HEK293 (cell line): ENCODE measurements around the gene RAE1.
A peak's percentile ranks its signal among the peaks of the same experiment; 100 is the strongest.

Source experiments
- CTCF ChIA-PET: fragments of 350-600 bp; formaldehyde crosslinking; extraction: SDS; loops from one replicate; lab custom pipeline; 2021; ENCODE audit warnings: antibody characterized with exemption; lab: Yijun Ruan, JAX
- POLR2A ChIA-PET: fragments of 300-600 bp; formaldehyde crosslinking; extraction: SDS; loops from one replicate; lab custom pipeline; 2020; ENCODE audit warnings: antibody characterized with exemption, inconsistent platforms; lab: Yijun Ruan, JAX
- H3K27ac ChIP-seq: fragments of 200-500 bp; sonication (Bioruptor generic); 2 replicates; pipeline ENCODE4 v1.5.1; 2014; ENCODE audit warnings: low read depth, low read length, control low read depth, inconsistent platforms; ENCODE audit errors: extremely low read depth
- H3K36me3 ChIP-seq, 2 experiments: fragments of 200-500 bp in 1 of 2; sonication (Bioruptor generic) in 1 of 2; 1 replicate in 1 of 2; 2 replicates in 1 of 2; pipeline ENCODE4 v1.5.1; 2014 to 2017; ENCODE audit warnings: inconsistent platforms in 2 of 2, low read length in 2 of 2; ENCODE audit not compliant: control insufficient read depth in 2 of 2, insufficient read depth in 1 of 2
- H3K4me1 ChIP-seq: fragments of 200-500 bp; sonication (Bioruptor generic); 2 replicates; pipeline ENCODE4 v1.5.1; 2014; ENCODE audit warnings: mild to moderate bottlenecking, low read length, inconsistent platforms; ENCODE audit not compliant: control insufficient read depth, insufficient read depth
- H3K4me3 ChIP-seq: 2 replicates; pipeline ENCODE4 v1.5.1; 2011; ENCODE audit warnings: low read depth, mild to moderate bottlenecking, control low read depth, low read length, moderate library complexity
- H3K9me3 ChIP-seq: fragments of 200-500 bp; sonication (Bioruptor generic); 2 replicates; pipeline ENCODE4 v1.5.1; 2014; ENCODE audit warnings: low read depth, low read length, inconsistent platforms; ENCODE audit not compliant: control insufficient read depth, insufficient read depth
- REPIN1 ChIP-seq: fragments of 450-650 bp; formaldehyde crosslinking; IDR thresholded peaks from 2 replicates; pipeline ENCODE4 v1.5.1; 2017; ENCODE audit warnings: missing biosample characterization, missing genetic modification characterization, low read depth
- SCRT1 ChIP-seq: fragments of 450-650 bp; formaldehyde crosslinking; IDR thresholded peaks from 2 replicates; pipeline ENCODE4 v1.5.1; 2016; ENCODE audit warnings: missing biosample characterization, missing genetic modification characterization, borderline replicate concordance
- SCRT2 ChIP-seq: fragments of 450-650 bp; formaldehyde crosslinking; IDR thresholded peaks from 2 replicates; pipeline ENCODE4 v1.5.1; 2016; ENCODE audit warnings: missing biosample characterization, missing genetic modification characterization
- ZBTB7A ChIP-seq: fragments of 450-650 bp; formaldehyde crosslinking; IDR thresholded peaks from 2 replicates; pipeline ENCODE4 v1.5.1; 2016; ENCODE audit warnings: low read depth, missing biosample characterization, missing genetic modification characterization
- ZEB2 ChIP-seq: fragments of 450-650 bp; formaldehyde crosslinking; IDR thresholded peaks from 2 replicates; pipeline ENCODE4 v1.5.1; 2016; ENCODE audit warnings: missing biosample characterization, missing genetic modification characterization
- ZFHX2 ChIP-seq: fragments of 450-650 bp; formaldehyde crosslinking; conservative IDR thresholded peaks from 2 replicates; pipeline ENCODE4 v1.5.1; 2016; ENCODE audit warnings: missing biosample characterization, missing genetic modification characterization
- ZIC2 ChIP-seq: fragments of 450-650 bp; formaldehyde crosslinking; IDR thresholded peaks from 2 replicates; pipeline ENCODE4 v1.5.1; 2016; ENCODE audit warnings: missing biosample characterization, missing genetic modification characterization
- ZNF146 ChIP-seq: fragments of 450-650 bp; formaldehyde crosslinking; IDR thresholded peaks from 2 replicates; pipeline ENCODE4 v1.5.1; 2016; ENCODE audit warnings: missing biosample characterization, missing genetic modification characterization
- ZNF404 ChIP-seq: fragments of 450-650 bp; formaldehyde crosslinking; IDR thresholded peaks from 2 replicates; pipeline ENCODE4 v1.5.1; 2017; ENCODE audit warnings: missing biosample characterization, missing genetic modification characterization
- ZNF518A ChIP-seq: fragments of 450-650 bp; formaldehyde crosslinking; conservative IDR thresholded peaks from 2 replicates; pipeline ENCODE4 v1.5.1; 2016; ENCODE audit warnings: low read depth, missing biosample characterization, missing genetic modification characterization
- ZNF639 ChIP-seq: fragments of 450-650 bp; formaldehyde crosslinking; IDR thresholded peaks from 2 replicates; pipeline ENCODE4 v1.5.1; 2016; ENCODE audit warnings: missing biosample characterization, missing genetic modification characterization
- ZNF747 ChIP-seq: fragments of 450-650 bp; formaldehyde crosslinking; IDR thresholded peaks from 2 replicates; pipeline ENCODE4 v1.5.1; 2016; ENCODE audit warnings: missing biosample characterization, missing genetic modification characterization
- ZNF792 ChIP-seq: fragments of 450-650 bp; formaldehyde crosslinking; IDR thresholded peaks from 2 replicates; pipeline ENCODE4 v1.5.1; 2016; ENCODE audit warnings: missing biosample characterization, missing genetic modification characterization
- ZSCAN16 ChIP-seq: fragments of 450-650 bp; formaldehyde crosslinking; IDR thresholded peaks from 2 replicates; pipeline ENCODE4 v1.5.1; 2016; ENCODE audit warnings: missing biosample characterization, missing genetic modification characterization

The RAE1 gene

GRCh38 chr20:57308451-57309271 lies 42.4 kb upstream of the RAE1 start:
- H3K36me3 ChIP-seq = no peaks in the 10 kb centered on the region
- H3K4me3 ChIP-seq = no peak overlapping the region
- TF ChIP-seq ZIC2 (tag by site-specific recombination) (peak; percentile 81), ZNF146 (tag by site-specific recombination) (no peak)
- ChIA-PET CTCF (no interaction called here), POLR2A (no interaction called here)
- H3K27ac ChIP-seq = no peak overlapping the region
- no peaks in the 10 kb centered on the region for H3K4me1 ChIP-seq
- H3K9me3 ChIP-seq = no peaks in the 10 kb centered on the region

- POLR2A ChIA-PET = no interaction called here
- no peak overlapping the region for H3K4me3 ChIP-seq
- CTCF ChIA-PET = interaction anchor here (0.7 kb wide), 1 partner anchor 39 kb away, joined by 3 read pairs; no protein-coding TSS in a partner anchor
- no peak overlapping the region for H3K27ac ChIP-seq
- H3K9me3 ChIP-seq = no peaks in the 10 kb centered on the region
- H3K4me1 ChIP-seq = no peaks in the 10 kb centered on the region
- no peaks in the 10 kb centered on the region for H3K36me3 ChIP-seq
- no peak for TF ChIP-seq ZNF747 (tag by site-specific recombination)
- TF ChIP-seq ZNF518A (tag by site-specific recombination) = no peak
- TF ChIP-seq ZFHX2 (tag by site-specific recombination) = no peak
- no peak for TF ChIP-seq SCRT2 (tag by site-specific recombination)
- TF ChIP-seq ZEB2 = no peak
- no peak for TF ChIP-seq ZSCAN16 (tag by site-specific recombination)
- TF ChIP-seq REPIN1 (tag by site-specific recombination) = no peak
- TF ChIP-seq ZNF792 (tag by site-specific recombination) = no peak
- TF ChIP-seq ZNF404 (tag by site-specific recombination) = no peak
- no peak for TF ChIP-seq ZBTB7A (tag by site-specific recombination)
- TF ChIP-seq ZNF639 (tag by site-specific recombination) = no peak
- no peak for TF ChIP-seq SCRT1 (tag by site-specific recombination)
These were observed 41.4 kb upstream of the RAE1 start for GRCh38 chr20:57309544-57310115.
